NCI-H2029 treated with DMSO at 0.1 percent for 48 hours (cell line): ENCODE results near the gene OTUD5.
"Not testable (repeated sequence)": the region's sequence is repeated elsewhere in the genome, so short reads cannot be mapped to it uniquely, and the experiment has no call there.

Experiments used
- DNase-seq: peaks from one replicate; lab custom pipeline; 2025; lab: John Stamatoyannopoulos, UW

Gene OTUD5

GRCh38 chrX:48890296-48890925 is 67.0 kb downstream of the OTUD5 start:
- no peak for DNase-seq

- not testable (repeated sequence) for DNase-seq
Observed at GRCh38 chrX:48886586-48886985, 70.8 kb downstream of the OTUD5 start.

GRCh38 chrX:48883729-48884128 is 73.7 kb downstream of the OTUD5 start:
- DNase-seq = no peak

GRCh38 chrX:48876944-48877343 is 80.5 kb downstream of the OTUD5 start:
- DNase-seq = not testable (repeated sequence)
